Endothelial cell (in vitro differentiated cells): Measurements from ENCODE around the gene VWA5B1. TPM values are rescaled to one million over a fixed set of nuclear protein-coding genes. Genes with fewer than 3 reads are reported as not detected.

Experiments used
- DNase-seq: peaks from one replicate; pipeline ENCODE4 v3.0.0; 2021; ENCODE audit warnings: low spot score
- H3K27ac Mint-ChIP-seq: one replicate; pipeline ENCODE4 v1.8.0; 2021; ENCODE audit warnings: mixed read lengths, inconsistent platforms; ENCODE audit not compliant: unreplicated experiment
- H3K27me3 Mint-ChIP-seq: one replicate; pipeline ENCODE4 v1.8.0; 2021; ENCODE audit warnings: mild to moderate bottlenecking, moderate library complexity, mixed read lengths, inconsistent platforms; ENCODE audit not compliant: unreplicated experiment
- H3K36me3 Mint-ChIP-seq: one replicate; pipeline ENCODE4 v1.8.0; 2021; ENCODE audit warnings: mild to moderate bottlenecking, low read depth, mixed read lengths, inconsistent platforms; ENCODE audit not compliant: unreplicated experiment
- H3K4me1 Mint-ChIP-seq: one replicate; pipeline ENCODE4 v1.8.0; 2021; ENCODE audit warnings: mild to moderate bottlenecking, mixed read lengths, inconsistent platforms; ENCODE audit not compliant: unreplicated experiment
- H3K4me3 Mint-ChIP-seq: one replicate; pipeline ENCODE4 v1.8.0; 2021; ENCODE audit warnings: mild to moderate bottlenecking, mixed read lengths, inconsistent platforms; ENCODE audit not compliant: unreplicated experiment
- H3K9me3 Mint-ChIP-seq: one replicate; pipeline ENCODE4 v1.8.0; 2021; ENCODE audit warnings: mixed read lengths, inconsistent platforms; ENCODE audit not compliant: unreplicated experiment
- CTCF ChIP-seq: fragments of 200-600 bp; sonication (generic); IDR thresholded peaks from one replicate; pipeline ENCODE4 v1.5.0; 2021; ENCODE audit warnings: antibody characterized with exemption; ENCODE audit not compliant: unreplicated experiment
- total RNA-seq: library from RNA; stranded (reverse); fragmentation: NEBNext Ultra II Directional; extraction: Animal tissue kit (Norgen Biotek cat#: 25700); gene quantifications from one replicate; pipeline ENCODE4 v1.2.1, GENCODE V29; 2021; ENCODE audit not compliant: unreplicated experiment

Gene VWA5B1
- total RNA-seq, 1 donor from 2014 or later, result not detected

GRCh38 chr1:20349561-20349960 lies 58.9 kb downstream of the VWA5B1 start:
- TF ChIP-seq CTCF, result no peak
- Mint-ChIP-seq H3K27me3 (peaks cover 3% of the 10 kb centered on the region), H3K4me3 (no peak overlapping the region), H3K36me3 (no peaks in the 10 kb centered on the region), H3K4me1 (no peaks in the 10 kb centered on the region), H3K27ac (no peak overlapping the region), H3K9me3 (no peaks in the 10 kb centered on the region)
- no peak for DNase-seq

- no peak for DNase-seq
- TF ChIP-seq CTCF, result no peak
- H3K9me3 Mint-ChIP-seq, result no peaks in the 10 kb centered on the region
- no peak overlapping the region for H3K27ac Mint-ChIP-seq
- H3K27me3 Mint-ChIP-seq, result peaks cover 6% of the 10 kb centered on the region
- H3K4me3 Mint-ChIP-seq, result no peak overlapping the region
- no peaks in the 10 kb centered on the region for H3K36me3 Mint-ChIP-seq
- no peaks in the 10 kb centered on the region for H3K4me1 Mint-ChIP-seq
Measured at GRCh38 chr1:20349971-20350370, 59.3 kb downstream of the VWA5B1 start.

- H3K36me3 Mint-ChIP-seq, result no peaks in the 10 kb centered on the region
- H3K27me3 Mint-ChIP-seq, result peaks cover 6% of the 10 kb centered on the region
- H3K4me3 Mint-ChIP-seq, result no peak overlapping the region
- H3K4me1 Mint-ChIP-seq, result no peaks in the 10 kb centered on the region
- H3K27ac Mint-ChIP-seq, result no peak overlapping the region
- no peak for TF ChIP-seq CTCF
- DNase-seq, result no peak
- H3K9me3 Mint-ChIP-seq, result no peaks in the 10 kb centered on the region
Measured at GRCh38 chr1:20350421-20350820, 59.7 kb downstream of the VWA5B1 start.

- no peaks in the 10 kb centered on the region for H3K9me3 Mint-ChIP-seq
Measured at GRCh38 chr1:20351911-20352701, 61.4 kb downstream of the VWA5B1 start.

More at GRCh38 chr1:20351911-20352701, 61.4 kb downstream of the VWA5B1 start:
- Mint-ChIP-seq H3K27ac (no peak overlapping the region), H3K36me3 (no peaks in the 10 kb centered on the region), H3K4me1 (no peaks in the 10 kb centered on the region), H3K4me3 (no peak overlapping the region), H3K27me3 (peaks cover 6% of the 10 kb centered on the region)
- DNase-seq, result no peak
- TF ChIP-seq CTCF, result no peak
